GM18907 (cell line): ENCODE data around the gene ZXDA.
A peak's percentile ranks its signal among the peaks of the same experiment; 100 is the strongest.
"Not testable (repeated sequence)": the region's sequence is repeated elsewhere in the genome, so short reads cannot be mapped to it uniquely, and the experiment has no call there.

ENCODE experiments used
- ATAC-seq: cut with Tn5 transposase; IDR thresholded peaks from one replicate; pipeline ENCODE4 v1.9.1; 2021; ENCODE audit warnings: mild to moderate bottlenecking, moderate library complexity; ENCODE audit not compliant: unreplicated experiment

ZXDA gene, protein sequence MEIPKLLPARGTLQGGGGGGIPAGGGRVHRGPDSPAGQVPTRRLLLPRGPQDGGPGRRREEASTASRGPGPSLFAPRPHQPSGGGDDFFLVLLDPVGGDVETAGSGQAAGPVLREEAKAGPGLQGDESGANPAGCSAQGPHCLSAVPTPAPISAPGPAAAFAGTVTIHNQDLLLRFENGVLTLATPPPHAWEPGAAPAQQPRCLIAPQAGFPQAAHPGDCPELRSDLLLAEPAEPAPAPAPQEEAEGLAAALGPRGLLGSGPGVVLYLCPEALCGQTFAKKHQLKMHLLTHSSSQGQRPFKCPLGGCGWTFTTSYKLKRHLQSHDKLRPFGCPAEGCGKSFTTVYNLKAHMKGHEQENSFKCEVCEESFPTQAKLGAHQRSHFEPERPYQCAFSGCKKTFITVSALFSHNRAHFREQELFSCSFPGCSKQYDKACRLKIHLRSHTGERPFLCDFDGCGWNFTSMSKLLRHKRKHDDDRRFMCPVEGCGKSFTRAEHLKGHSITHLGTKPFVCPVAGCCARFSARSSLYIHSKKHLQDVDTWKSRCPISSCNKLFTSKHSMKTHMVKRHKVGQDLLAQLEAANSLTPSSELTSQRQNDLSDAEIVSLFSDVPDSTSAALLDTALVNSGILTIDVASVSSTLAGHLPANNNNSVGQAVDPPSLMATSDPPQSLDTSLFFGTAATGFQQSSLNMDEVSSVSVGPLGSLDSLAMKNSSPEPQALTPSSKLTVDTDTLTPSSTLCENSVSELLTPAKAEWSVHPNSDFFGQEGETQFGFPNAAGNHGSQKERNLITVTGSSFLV

GRCh38 chrX:57910287-57910912 is at the start of gene ZXDA:
TSS of gene ZXDA (minus strand) at chrX:57910458. CDS start at chrX:57910420, 38 bp downstream.
- peak; percentile 68 for ATAC-seq

GRCh38 chrX:57952320-57952678 is 42.0 kb upstream of the ZXDA start:
- ATAC-seq: no peak

DNA sequence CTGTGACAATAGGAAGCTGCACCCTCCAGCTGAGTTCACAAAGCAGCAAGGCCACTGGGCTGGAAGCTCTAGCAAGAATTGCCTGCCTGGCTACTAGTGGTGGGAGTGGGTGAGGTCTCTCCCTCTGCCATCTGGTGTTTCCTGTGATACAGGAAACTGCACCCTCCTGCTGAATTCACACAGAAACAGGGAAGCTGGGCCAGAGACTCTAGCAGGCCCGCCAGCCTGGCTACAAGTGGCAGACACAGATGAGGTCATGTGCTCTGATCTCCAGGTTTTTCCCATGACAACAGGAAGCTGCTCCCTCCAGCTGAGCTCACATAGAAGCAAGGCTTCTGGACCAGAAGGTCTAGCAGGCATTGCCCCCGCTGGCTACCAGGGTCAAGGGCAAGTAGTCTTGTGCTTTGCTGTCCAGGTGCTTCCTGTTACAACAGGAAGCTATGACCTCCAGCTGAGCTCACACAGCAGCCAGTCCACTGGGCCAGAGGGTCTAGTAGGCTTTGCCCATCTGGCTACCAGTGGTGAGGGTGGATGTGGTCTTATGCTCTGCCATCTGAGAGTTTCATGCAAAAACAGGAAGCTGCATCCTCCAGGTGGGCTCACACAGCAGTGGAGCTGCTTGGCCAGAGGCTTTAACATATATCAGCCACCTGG is 41.5 kb upstream of the ZXDA start:
- ATAC-seq: peak; percentile 90

GRCh38 chrX:57933321-57933720 is 23.1 kb upstream of the ZXDA start:
- no peak for ATAC-seq

GRCh38 chrX:57932266-57932665 is 22.0 kb upstream of the ZXDA start:
- no peak for ATAC-seq

DNA sequence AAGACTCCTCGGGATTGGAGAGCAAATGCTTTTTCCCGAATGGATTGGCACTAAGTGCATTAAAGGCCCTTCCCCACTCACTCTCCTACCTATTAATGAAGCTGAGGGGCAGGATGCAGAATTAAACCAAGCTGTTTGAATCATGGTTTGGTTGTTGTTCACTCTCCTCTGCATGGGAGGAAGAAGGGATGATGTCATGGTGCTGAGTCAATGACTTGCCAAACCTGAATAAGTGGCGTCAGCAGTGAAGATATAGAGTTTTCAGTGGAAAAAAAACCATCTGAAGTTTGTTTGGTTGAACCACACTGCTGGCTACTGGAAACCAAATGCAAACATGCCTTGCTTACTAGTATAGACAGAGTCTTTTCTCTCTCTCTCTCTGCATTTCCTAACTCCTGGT is 19.8 kb upstream of the ZXDA start:
- ATAC-seq: no peak

- no peak for ATAC-seq
Measured at GRCh38 chrX:57929373-57929772, 19.1 kb upstream of the ZXDA start.

- ATAC-seq: no peak
Measured at GRCh38 chrX:57925806-57926205, 15.5 kb upstream of the ZXDA start.

DNA sequence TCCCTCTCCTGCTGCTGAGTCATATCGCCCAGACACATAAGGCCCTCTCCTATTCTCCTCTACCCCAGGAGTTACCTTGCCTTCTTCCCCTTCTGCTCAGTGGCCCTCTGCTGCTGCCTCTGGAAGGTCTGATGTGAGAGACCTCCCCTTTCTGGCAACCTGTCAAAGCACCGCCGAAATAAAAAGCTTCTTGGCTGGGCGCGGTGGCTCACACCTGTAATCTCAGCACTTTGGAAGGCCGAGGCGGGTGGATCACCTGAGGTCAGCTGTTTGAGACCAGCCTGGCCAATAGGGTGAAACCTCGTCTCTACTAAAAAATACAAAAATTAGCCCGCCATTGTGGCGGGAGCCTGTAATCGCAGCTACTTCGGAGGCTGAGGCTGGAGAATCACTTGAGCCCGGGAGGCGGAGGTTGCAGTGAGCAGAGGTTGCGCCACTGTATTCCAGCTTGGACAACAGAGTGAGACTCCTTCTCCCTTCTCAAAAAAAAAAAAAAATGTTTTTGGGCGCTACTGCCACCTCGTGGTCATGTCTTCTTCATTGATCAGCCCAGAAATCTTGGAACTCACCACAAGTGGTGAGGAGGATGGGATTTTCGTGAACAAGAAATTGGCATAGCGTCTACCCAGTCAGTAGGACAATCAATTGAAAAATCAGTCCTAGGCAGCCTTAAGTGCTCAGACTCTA is 8.6 kb upstream of the ZXDA start:
- ATAC-seq: peak; percentile 59

- no peak for ATAC-seq
Measured at GRCh38 chrX:57915680-57916079, 5.4 kb upstream of the ZXDA start.

GRCh38 chrX:57909595-57910286 is 517 bp downstream of the ZXDA start:
- peak; percentile 84 for ATAC-seq

GRCh38 chrX:57908972-57909594 is 1.2 kb downstream of the ZXDA start:
- ATAC-seq: not testable (repeated sequence)

- ATAC-seq: no peak
Measured at GRCh38 chrX:57906790-57907189, 3.5 kb downstream of the ZXDA start.

- ATAC-seq: no peak
Measured at GRCh38 chrX:57905141-57905540, 5.1 kb downstream of the ZXDA start.

DNA sequence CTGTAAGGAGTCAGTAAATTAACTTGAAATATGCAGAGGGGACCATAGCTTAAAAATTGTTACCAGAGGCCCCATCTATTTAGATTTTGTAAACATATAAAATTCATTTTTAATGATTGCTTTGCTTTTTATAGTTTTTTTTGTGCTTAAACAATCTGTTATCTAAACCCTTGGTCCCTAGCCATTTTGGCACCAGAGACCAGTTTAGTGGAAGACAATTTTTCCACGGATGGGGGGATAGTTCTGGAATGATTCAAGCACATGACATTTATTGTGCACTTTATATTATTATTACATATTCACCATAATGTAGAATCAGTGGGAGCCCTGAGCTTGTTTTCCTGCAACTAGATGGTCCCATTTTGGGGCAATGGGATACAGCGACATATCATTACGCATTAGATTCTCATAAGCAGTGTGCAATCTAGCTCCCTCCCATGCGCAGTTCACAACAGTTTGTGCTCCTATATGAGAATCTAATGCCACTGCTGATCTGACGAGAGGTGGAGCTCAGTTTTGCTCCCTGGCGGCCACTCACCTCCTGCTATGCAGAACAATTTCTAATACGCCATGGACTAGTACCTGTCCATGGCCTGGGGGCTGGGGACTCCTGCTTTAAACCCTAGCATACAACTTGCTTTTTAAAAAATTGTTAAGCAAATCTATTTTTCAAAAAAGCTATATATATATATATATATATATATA is 5.9 kb downstream of the ZXDA start:
- no peak for ATAC-seq

DNA sequence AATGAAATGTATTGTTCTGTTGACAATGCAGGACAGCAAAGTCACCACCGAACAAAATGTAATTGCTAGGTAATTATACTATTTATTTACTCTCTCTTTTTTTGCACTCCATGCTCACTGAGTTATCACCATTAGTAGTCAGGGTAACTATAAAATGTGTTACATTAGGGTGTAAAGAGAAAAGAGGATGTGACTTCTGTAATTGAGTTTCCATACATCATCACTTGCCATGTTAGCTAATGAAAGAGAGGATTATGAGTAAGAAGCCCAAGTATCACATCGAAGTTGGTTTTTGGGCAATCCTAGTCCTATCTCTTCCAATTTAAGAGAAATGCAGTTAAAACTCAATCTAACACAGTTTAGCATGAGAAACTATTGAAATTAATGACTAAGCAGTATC is 7.6 kb downstream of the ZXDA start:
- no peak for ATAC-seq

DNA sequence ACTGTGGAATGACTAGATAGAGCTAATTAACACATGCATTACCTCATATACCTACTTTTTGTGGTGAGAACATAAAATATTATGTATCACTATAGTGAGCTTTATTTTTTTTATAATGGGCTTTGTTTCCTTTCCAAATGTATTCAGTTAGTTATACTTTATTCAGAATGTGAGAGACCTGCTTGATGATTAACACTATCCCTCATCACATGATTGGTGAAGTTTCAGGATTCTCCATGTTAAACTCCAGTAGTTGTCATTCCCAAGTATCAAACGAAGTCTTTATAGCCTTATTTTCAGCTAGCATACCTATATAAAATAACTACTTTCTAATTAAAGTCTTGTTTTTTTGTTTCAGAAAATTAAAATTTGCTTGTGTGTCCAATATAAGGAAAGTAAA is 8.8 kb downstream of the ZXDA start:
- no peak for ATAC-seq

DNA sequence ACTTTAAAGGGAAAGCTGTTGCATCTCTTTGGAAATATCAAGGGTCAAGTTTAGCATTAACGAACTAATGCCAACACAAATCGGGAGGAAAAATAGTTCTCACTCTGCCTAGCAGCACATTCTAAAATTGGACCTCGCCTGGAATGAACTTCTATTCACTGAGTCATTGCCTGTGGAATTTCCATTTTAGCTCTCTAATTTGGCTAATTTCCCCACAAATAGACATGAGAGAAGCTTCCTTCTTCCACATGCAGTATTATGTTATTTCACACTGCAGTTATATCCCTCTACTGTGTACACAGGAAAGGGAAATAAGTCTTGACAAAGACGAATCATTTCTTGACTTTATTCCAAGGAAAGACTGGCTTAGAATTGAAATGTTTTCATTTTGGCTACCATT is 9.3 kb downstream of the ZXDA start:
- no peak for ATAC-seq

- no peak for ATAC-seq
Measured at GRCh38 chrX:57899906-57900305, 10.4 kb downstream of the ZXDA start.
